GM12874 (cell line): ENCODE data around the gene CLEC10A.

ENCODE experiments used
- TF ChIP-seq, protein P1 (sequence below): IDR thresholded peaks from 2 replicates; pipeline ENCODE4 v1.5.1; 2011; ENCODE audit warnings: low read depth, mild to moderate bottlenecking, control low read depth, low read length, moderate library complexity; ENCODE audit not compliant: insufficient read depth

Gene CLEC10A

DNA sequence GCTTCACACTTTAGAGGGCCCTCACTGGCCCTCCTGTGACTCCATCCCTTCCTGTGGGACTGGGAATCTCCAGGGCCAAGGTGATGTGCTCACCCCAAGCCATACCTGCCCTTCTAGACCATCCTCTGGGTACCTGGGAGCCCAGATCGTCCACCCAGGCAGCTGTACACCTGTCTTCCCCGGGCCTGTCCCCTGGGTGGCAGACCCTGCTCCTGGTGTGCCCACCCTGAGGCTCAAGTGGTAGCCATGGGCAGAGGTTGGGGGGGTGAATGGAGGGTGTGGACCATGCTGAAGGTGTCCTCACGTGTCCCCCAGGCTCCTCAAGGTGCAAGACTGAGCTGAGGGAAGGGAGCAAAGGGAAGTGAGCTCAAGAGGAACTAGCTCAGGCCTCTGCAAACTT, 9.3 kb downstream of the CLEC10A start:
- TF ChIP-seq, protein P1, sequence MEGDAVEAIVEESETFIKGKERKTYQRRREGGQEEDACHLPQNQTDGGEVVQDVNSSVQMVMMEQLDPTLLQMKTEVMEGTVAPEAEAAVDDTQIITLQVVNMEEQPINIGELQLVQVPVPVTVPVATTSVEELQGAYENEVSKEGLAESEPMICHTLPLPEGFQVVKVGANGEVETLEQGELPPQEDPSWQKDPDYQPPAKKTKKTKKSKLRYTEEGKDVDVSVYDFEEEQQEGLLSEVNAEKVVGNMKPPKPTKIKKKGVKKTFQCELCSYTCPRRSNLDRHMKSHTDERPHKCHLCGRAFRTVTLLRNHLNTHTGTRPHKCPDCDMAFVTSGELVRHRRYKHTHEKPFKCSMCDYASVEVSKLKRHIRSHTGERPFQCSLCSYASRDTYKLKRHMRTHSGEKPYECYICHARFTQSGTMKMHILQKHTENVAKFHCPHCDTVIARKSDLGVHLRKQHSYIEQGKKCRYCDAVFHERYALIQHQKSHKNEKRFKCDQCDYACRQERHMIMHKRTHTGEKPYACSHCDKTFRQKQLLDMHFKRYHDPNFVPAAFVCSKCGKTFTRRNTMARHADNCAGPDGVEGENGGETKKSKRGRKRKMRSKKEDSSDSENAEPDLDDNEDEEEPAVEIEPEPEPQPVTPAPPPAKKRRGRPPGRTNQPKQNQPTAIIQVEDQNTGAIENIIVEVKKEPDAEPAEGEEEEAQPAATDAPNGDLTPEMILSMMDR, result no peak

DNA sequence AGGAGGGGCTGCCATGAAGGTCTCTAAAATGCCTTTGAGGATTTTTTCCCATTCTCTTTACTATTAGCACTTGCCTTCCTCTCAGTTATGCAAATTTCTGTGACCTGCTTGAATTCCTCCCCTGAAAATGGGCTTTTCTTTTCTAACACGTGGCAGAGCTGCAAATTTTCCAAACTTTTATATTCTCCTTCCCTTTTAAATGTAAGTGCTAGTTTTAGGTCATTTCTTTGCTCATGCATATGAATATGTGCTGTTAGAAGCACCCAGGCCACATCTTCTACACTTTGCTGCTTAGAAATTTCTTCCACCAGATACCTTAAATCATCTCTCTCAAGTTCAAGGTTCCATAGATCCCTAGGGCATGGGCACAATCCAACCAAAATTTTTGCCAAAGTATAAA, 11.8 kb downstream of the CLEC10A start:
- TF ChIP-seq, protein P1, result no peak

DNA sequence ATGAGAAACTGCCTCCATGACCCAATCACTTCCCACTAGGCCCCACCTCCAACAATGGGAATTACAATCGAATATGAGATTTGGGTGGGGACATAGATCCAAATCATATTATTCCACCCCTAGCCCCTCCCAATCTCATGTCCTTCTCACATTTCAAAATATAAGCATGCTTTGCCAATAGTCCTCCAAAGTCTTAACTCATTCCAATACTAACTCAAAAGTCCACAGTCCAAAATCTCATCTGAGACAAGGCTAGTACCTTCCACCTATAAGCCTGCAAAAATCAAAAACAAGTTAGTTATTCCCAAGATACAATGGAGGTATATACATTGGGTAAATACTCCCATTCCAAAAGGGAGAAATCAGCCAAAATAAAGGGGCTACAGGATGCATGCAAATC, 12.9 kb downstream of the CLEC10A start:
- TF ChIP-seq, protein P1, result no peak

DNA sequence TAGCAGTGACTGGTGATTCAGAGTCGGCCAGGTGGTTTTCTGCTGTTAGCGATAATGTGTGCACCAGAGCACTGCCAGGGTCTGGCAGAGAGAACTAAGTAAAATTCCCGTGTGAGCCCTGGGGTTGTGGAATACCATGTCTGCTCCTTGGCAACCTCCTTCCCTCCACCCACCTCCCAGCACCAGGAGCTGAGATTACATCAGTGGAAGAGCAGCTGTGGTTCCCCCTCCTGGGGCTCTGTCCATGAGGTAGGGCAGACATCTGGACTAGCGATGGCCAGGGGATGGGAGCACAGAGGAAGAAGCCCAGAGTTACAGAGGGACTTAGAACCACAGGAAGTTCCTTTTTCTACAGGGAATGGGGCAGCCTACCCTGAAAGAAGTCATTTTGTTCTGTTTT, 15.8 kb downstream of the CLEC10A start:
- TF ChIP-seq, protein P1, result no peak

DNA sequence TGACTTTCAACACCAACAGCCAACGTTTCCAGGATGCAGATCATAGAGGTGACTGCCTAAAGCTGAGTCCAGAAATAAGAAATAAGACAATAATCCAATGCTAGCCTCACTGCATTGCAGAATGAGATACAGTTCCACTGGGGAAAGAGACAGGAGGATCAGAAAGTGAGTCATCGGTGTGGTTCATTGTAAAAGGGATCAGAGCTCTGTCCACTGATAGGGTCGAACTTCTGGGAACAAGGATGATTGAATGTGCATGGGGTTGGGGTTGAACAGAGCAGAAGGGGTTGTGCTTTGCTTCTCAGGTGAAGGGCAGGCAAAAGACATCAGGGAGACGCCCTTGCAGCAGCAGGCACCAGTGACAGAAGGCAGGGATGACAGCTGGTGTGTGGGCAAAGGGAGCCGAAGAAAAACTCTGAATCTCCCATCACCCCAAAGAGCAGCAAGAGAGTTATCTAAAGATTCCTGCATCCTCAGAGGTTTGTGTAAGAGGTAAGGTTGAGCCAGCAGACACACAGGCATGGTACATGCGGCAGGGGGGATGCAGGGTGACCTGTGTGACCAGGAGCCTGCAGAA, 16.4 kb downstream of the CLEC10A start:
- TF ChIP-seq, protein P1, result no peak

DNA sequence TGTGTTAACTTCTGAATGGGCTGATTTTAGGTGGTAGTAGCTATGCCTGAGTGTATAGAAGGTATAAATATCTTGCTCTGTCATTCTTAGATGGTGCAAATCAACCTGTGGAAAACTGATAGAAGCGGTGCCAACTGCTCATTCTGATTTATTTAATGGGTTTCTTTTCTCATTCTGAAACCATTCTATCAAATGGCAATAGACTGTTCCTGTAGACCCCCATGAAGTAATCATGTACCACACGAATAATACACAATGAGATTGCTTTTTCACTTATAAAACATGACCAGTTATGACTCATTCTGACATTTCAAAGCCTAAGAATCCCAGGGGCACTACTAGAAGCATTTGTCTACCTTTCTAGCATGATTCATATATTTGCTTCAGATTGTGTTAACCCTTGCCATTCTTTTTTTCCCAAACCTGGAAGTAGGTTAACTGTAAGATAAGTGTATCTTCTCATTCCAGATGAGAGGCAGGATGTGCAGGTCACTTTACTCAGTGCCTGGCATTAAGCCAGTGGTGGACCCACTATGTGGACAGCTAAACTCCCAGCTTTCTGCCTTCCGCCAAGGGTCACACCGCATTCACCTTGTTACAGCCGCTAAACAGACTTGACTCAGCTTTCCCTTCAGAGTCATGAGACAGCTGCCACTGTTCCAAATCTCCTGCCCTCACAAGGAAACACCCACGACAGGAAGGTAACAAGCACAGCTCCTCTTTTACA, 19.7 kb downstream of the CLEC10A start:
- TF ChIP-seq, protein P1, result no peak

DNA sequence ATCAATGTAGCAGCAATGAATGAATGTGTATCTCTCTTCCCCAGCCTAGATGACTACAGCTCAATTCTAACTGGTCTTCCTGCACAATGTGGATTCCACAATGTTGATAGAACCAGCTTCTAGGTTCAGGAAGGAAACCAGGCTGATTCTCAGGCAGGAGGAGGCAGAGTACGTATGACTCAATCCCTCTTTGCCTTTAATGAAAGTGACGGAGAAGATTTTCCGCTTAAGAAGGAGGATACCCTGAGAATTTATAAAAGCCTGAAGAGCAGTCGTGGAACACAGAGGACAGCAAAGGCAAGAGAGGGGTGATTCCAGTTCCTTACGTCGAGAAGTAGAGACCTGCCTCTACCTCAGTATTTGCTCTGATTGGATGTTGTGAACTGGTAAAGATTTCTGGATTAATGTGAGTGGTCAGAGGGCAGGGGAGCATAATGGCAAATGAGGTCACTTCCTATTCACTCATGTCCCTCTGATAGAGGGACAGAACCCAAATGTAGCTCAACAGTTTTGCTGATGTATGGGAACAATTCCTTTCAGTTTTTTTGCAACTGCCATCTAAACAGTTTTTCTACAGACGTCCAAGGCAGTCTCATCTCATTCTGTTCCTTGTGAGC, 21.1 kb downstream of the CLEC10A start:
- TF ChIP-seq, protein P1, result no peak
